Osteoblast (primary cell): Measurements from ENCODE around the gene BNIP5. TPM values are rescaled to one million over a fixed set of nuclear protein-coding genes. Genes with fewer than 3 reads are reported as not detected.

Experiments
- DNase-seq: peaks from one replicate; pipeline ENCODE4 v3.0.0; 2011; ENCODE audit warnings: low spot score, mixed read lengths; ENCODE audit not compliant: insufficient read length; ENCODE audit errors: missing footprints
- H2AFZ ChIP-seq: 2 replicates; pipeline ENCODE4 v1.6.0; 2011; ENCODE audit warnings: mild to moderate bottlenecking, low read length
- H3K27ac ChIP-seq: 2 replicates; pipeline ENCODE4 v1.5.1; 2011; ENCODE audit warnings: mild to moderate bottlenecking, low read depth, low read length, moderate library complexity
- H3K27me3 ChIP-seq: 2 replicates; pipeline ENCODE4 v1.6.0; 2012; ENCODE audit warnings: mild to moderate bottlenecking, control low read depth, inconsistent platforms, low read length, moderate library complexity; ENCODE audit not compliant: insufficient read depth
- H3K36me3 ChIP-seq: 2 replicates; pipeline ENCODE4 v1.5.1; 2011; ENCODE audit warnings: mild to moderate bottlenecking, low read length, control low read depth, moderate library complexity; ENCODE audit not compliant: insufficient read depth
- H3K4me1 ChIP-seq: 2 replicates; pipeline ENCODE4 v1.5.1; 2011; ENCODE audit warnings: mild to moderate bottlenecking, low read length, control low read depth, moderate library complexity; ENCODE audit not compliant: insufficient read depth
- H3K4me2 ChIP-seq: 2 replicates; pipeline ENCODE4 v1.6.0; 2011; ENCODE audit warnings: mild to moderate bottlenecking, low read length; ENCODE audit not compliant: insufficient read depth
- H3K4me3 ChIP-seq: fragments of 200-600 bp; sonication (generic); 3 replicates; pipeline ENCODE4 v1.5.1; 2012; ENCODE audit warnings: mild to moderate bottlenecking, low read length, inconsistent platforms; ENCODE audit not compliant: insufficient read depth
- H3K79me2 ChIP-seq: 2 replicates; pipeline ENCODE4 v1.6.0; 2012; ENCODE audit warnings: mild to moderate bottlenecking, low read length, control low read depth, inconsistent platforms; ENCODE audit not compliant: insufficient read depth
- H3K9me3 ChIP-seq: 2 replicates; pipeline ENCODE4 v1.5.1; 2011; ENCODE audit warnings: low read depth, low read length, control low read depth
- H4K20me1 ChIP-seq: 2 replicates; pipeline ENCODE4 v1.6.0; 2012; ENCODE audit warnings: mild to moderate bottlenecking, low read length, control low read depth; ENCODE audit not compliant: insufficient read depth
- total RNA-seq: library from RNA; depleted of rRNA; stranded (reverse); fragments of >200 nt; gene quantifications from 2 replicates; pipeline ENCODE4 v1.2.3, GENCODE V29; 2012
- TF ChIP-seq, protein P1 (sequence below): IDR thresholded peaks from 2 replicates; pipeline ENCODE4 v1.5.1; 2011; ENCODE audit warnings: mild to moderate bottlenecking, low read depth, low read length, moderate library complexity; ENCODE audit errors: extremely low read depth

Gene BNIP5
- total RNA-seq, 1 donor: not detected

DNA sequence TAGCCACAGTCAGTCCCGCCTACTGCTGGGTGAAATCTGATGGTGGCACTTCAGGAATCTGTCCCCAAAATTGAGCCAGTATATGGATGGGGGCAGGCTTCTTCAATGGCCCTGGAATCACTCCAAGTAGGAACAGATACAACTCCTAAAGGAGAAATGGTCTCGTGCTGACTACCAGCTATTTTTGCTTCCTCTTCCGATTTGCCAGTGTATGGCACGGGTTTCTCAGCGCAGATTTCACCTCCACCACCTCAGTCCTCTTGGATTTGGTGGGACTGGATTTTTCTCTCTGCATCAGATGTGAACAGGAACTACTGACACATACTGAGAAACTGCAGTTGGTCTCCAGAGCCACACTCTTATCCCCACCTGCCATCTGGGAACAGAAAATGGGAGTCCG, 39.6 kb downstream of the BNIP5 start:
- TF ChIP-seq, protein P1, sequence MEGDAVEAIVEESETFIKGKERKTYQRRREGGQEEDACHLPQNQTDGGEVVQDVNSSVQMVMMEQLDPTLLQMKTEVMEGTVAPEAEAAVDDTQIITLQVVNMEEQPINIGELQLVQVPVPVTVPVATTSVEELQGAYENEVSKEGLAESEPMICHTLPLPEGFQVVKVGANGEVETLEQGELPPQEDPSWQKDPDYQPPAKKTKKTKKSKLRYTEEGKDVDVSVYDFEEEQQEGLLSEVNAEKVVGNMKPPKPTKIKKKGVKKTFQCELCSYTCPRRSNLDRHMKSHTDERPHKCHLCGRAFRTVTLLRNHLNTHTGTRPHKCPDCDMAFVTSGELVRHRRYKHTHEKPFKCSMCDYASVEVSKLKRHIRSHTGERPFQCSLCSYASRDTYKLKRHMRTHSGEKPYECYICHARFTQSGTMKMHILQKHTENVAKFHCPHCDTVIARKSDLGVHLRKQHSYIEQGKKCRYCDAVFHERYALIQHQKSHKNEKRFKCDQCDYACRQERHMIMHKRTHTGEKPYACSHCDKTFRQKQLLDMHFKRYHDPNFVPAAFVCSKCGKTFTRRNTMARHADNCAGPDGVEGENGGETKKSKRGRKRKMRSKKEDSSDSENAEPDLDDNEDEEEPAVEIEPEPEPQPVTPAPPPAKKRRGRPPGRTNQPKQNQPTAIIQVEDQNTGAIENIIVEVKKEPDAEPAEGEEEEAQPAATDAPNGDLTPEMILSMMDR: no peak
- H3K79me2 ChIP-seq: no peaks in the 10 kb centered on the region
- no peaks in the 10 kb centered on the region for H4K20me1 ChIP-seq
- DNase-seq: no peak
- no peaks in the 10 kb centered on the region for H3K36me3 ChIP-seq
- no peaks in the 10 kb centered on the region for H3K9me3 ChIP-seq
- peaks cover 14% of the 10 kb centered on the region for H3K4me1 ChIP-seq
- no peak overlapping the region for H3K27ac ChIP-seq
- H3K27me3 ChIP-seq: peaks cover 9% of the 10 kb centered on the region
- H3K4me3 ChIP-seq: no peak overlapping the region
- no peak overlapping the region for H2AFZ ChIP-seq
- H3K4me2 ChIP-seq: no peak overlapping the region

DNA sequence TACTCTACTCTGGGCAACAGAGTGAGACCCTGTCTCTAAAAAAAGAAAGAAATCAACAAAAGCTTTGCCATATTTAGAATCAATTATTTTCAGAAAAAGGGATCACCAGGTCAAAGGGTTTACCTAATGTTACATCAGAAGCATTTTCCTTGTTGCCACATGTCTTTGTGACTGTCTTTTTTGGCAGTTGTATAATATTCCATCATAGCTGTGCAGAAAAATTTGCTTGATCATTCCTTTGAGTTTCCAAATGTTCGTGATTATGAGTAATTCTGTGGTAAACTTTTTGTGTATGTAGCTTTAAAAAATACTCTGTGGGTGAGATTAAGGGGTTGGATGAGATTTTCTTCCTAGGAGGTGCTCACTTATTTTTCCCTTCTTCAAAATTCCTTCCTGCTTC, 40.4 kb downstream of the BNIP5 start:
- H3K27ac ChIP-seq: peak overlapping the region; percentile 23
- no peaks in the 10 kb centered on the region for H3K79me2 ChIP-seq
- DNase-seq: peak; percentile 88
- no peak overlapping the region for H3K4me3 ChIP-seq
- peak overlapping the region; percentile 49 for H3K4me2 ChIP-seq
- H2AFZ ChIP-seq: no peak overlapping the region
- H3K27me3 ChIP-seq: peaks cover 9% of the 10 kb centered on the region
- peaks cover 8% of the 10 kb centered on the region for H3K4me1 ChIP-seq
- TF ChIP-seq, protein P1: no peak
- no peaks in the 10 kb centered on the region for H3K9me3 ChIP-seq
- no peaks in the 10 kb centered on the region for H3K36me3 ChIP-seq
- no peaks in the 10 kb centered on the region for H4K20me1 ChIP-seq

DNA sequence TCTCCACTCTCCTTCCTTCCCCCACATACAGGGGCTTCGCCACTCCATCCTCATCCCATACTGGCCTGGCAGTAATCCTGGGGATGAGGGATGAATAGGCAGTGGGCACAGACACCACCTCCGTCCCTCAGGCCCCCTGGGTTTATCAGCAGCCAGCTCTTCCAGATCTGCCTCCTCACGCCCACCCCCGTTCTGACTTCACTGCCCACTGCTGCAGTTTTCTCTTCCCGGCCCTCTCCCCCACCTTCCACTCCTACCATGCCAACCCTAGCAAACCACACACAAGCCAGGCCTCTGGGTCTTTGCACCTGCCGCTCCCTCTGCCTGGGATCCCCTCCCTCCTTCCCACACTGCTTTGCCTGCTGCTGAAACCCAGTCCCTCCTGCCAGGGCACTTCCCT, 44.5 kb downstream of the BNIP5 start:
- H3K27me3 ChIP-seq: peaks cover 5% of the 10 kb centered on the region
- H3K36me3 ChIP-seq: no peaks in the 10 kb centered on the region
- no peaks in the 10 kb centered on the region for H4K20me1 ChIP-seq
- no peak overlapping the region for H3K27ac ChIP-seq
- no peak overlapping the region for H3K4me2 ChIP-seq
- no peak overlapping the region for H3K4me3 ChIP-seq
- H3K4me1 ChIP-seq: peaks cover 13% of the 10 kb centered on the region
- H3K79me2 ChIP-seq: no peaks in the 10 kb centered on the region
- TF ChIP-seq, protein P1: no peak
- H3K9me3 ChIP-seq: no peaks in the 10 kb centered on the region
- DNase-seq: no peak
- no peak overlapping the region for H2AFZ ChIP-seq

DNA sequence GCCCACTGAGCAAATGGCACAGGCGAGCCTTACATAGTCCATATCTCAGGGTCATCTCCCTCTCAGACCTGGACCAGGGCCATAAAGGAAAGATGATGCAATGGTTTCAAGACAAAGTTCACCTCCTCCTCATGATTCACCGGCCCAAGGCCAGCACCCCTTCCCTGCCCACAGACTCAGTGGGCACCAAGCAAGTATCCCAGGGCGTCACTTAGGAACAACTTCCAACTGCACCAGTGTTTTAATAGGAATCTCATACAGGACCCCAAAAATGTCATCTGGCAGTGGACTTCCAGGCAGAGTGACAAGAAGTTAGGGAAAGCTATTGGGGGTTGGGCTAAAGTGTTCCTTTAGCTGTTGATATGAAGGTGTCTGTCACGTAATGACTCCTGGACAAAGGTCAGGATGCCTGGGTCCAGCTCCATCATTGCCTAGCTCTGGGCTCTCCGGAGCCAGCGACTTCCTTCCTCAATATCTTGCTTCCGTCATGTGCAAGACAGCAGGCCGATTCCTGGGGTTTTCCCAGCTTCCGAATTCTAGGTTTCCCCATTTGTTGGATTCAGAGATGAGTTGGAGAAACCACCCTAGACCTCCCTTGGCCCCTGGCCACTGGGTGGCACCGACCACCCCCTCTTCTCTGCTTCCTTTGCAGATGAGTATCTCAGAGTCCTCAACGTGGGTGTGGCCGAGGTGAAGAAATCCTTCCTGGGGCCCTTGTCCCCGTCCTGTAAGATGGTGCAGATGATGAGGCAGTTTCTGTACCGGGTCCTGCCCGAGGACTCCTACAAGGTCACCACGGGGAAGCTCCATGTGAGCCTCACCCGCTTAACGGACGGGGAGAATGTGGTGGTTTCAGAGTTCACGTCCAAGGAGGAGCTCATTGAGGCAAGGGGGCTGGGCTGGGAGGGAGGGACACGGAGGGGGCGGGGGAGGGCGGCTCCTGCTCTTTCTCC, 45.7 kb downstream of the BNIP5 start:
- Histone ChIP-seq H3K4me2 (no peak overlapping the region), H3K9me3 (no peaks in the 10 kb centered on the region), H3K4me1 (peaks cover 10% of the 10 kb centered on the region), H3K27ac (no peak overlapping the region), H3K27me3 (peaks cover 10% of the 10 kb centered on the region), H3K4me3 (no peak overlapping the region), H3K36me3 (no peaks in the 10 kb centered on the region), H4K20me1 (no peaks in the 10 kb centered on the region), H2AFZ (no peak overlapping the region), H3K79me2 (no peaks in the 10 kb centered on the region)
- TF ChIP-seq, protein P1: no peak
- peak; percentile 90 for DNase-seq
